Posterior vena cava (tissue), 2 donors: ENCODE results near the gene LRCH4. TPM values are rescaled to one million over a fixed set of nuclear protein-coding genes. Genes with fewer than 3 reads are reported as not detected.
"Not testable (repeated sequence)": the region's sequence is repeated elsewhere in the genome, so short reads cannot be mapped to it uniquely, and the experiment has no call there.

Experiments used
- DNase-seq: peaks from one replicate; pipeline ENCODE4 v3.0.0-alpha.2; 2020; ENCODE audit warnings: low spot score
- intact Hi-C, 2 donors: fragments of 100-400 bp; cut with DNase I; formaldehyde crosslinking; loops; one replicate each; pipeline versions ENCODE4 v1.14.1 to v1.14.2; 2022 to 2023
- total RNA-seq, 2 donors: library from RNA; stranded (reverse); fragmentation: NEBNext Ultra II Directional; extraction: Animal tissue kit (Norgen Biotek cat#: 25700); gene quantifications; one replicate each; pipeline ENCODE4 v1.2.1, GENCODE V29; 2021
- donor health status: DM: yes; HTN: yes; CAD: no.
- donor health status: DM: yes; HTN: yes; CAD: no.

Gene LRCH4
- total RNA-seq, 2 donors from 2014 or later = 28.5 to 30.7 TPM

DNA sequence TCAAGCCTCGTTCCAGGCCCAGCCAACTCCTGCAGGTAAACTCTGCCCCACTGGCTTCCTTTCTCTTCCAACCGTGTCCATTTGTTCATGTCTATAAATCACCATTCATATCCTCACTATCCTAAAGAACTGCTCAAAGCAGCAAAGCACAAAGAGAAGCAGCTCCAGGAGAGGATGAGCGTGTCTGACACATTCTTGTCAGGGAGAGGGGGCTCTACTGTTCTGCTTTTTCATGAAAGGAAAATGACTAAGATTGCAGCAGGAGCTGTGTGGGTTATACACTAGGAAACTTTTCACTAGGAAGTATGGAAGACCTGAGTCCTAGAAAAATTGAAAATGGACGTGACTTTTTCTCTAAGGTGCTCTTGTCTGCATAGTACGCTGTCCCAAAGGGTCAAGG is 30.2 kb downstream of the LRCH4 start:
- intact Hi-C loops = loop anchor here (5.0 kb wide), 2 partner anchors 73 to 93 kb away; partner anchors contain the start of genes NYAP1 (in 1 of the 2) and SPACDR (in 1 of the 2)
- DNase-seq = no peak

DNA sequence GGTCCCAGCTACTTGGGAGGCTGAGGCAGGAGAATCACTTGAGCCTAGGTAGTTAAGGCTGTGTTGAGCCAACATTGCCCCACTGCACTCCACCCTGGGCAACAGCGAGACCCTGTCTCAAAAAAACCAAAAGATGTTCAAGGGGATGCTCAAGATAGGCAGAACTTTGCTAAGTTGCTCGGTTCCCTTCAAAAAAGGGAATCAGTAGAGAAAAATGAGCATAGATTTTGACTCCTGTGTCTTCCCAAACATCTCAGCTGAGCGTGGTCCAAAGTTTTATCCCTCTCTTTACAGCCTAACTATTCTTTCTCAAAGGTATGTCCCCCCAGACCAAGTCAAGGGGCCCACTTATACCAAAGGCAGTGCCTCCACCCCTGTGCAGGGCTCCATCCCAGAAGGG is 32.9 kb downstream of the LRCH4 start:
- intact Hi-C loops = no loop called here
- no peak for DNase-seq

DNA sequence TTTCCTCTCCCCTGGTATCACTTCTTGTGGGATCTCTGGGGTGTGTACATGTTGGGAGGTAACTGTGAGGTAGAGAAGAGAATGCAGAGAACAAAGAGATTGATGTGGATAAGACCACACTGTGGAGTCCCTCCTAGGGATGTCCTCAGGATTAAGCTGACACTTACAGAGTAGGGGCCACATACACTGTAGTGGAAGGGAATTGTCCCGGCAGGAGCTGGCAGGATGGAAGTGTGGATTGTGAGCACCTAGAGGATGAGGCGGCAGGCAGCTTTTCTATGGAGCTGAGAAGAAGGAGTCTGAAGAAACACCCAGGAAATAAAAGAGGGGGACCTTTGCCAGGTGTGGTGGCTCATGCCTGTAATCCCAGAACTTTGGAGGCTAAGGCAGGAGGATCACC is 33.4 kb downstream of the LRCH4 start:
- intact Hi-C loops = no loop called here
- no peak for DNase-seq

DNA sequence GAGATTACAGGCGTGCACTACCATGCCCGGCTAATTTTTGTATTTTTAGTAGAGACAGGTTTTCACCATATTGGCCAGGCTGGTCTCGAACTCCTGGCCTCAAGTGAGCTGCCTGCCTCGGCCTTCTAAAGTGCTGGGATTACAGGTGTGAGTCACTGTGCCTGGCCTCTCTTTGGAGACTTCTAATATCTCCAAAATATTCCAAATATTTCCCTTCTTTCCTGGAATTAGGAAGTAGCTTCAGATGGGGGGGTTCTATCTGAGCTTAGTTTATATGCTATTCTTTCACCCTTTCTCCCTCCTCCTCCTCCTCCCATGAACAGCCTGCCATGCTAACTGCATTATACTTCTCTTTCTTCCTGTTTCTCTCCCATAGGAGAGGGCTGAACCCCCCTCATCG is 37.5 kb downstream of the LRCH4 start:
- DNase-seq, intact Hi-C loops: not testable (repeated sequence)

DNA sequence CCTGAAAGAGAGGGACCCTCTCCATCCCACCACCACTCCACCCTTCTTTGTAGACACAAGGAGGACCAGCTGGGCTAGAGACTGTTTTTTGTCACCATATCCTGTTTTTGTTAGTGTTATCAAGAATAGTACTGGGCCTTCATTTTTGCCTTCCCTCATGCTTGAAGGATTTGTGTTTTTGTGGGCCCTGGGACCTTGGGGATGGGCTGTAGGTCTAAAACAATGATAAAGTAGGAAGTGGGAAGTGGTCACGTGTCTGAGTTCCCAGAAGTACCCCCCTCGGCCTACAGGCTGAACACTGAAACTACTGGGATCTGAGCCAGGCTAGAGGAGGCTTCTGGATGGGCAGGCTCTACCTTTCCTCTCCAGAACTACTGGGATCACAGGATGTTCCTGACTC is 38.1 kb downstream of the LRCH4 start:
- DNase-seq = no peak
- intact Hi-C loops = no loop called here

DNA sequence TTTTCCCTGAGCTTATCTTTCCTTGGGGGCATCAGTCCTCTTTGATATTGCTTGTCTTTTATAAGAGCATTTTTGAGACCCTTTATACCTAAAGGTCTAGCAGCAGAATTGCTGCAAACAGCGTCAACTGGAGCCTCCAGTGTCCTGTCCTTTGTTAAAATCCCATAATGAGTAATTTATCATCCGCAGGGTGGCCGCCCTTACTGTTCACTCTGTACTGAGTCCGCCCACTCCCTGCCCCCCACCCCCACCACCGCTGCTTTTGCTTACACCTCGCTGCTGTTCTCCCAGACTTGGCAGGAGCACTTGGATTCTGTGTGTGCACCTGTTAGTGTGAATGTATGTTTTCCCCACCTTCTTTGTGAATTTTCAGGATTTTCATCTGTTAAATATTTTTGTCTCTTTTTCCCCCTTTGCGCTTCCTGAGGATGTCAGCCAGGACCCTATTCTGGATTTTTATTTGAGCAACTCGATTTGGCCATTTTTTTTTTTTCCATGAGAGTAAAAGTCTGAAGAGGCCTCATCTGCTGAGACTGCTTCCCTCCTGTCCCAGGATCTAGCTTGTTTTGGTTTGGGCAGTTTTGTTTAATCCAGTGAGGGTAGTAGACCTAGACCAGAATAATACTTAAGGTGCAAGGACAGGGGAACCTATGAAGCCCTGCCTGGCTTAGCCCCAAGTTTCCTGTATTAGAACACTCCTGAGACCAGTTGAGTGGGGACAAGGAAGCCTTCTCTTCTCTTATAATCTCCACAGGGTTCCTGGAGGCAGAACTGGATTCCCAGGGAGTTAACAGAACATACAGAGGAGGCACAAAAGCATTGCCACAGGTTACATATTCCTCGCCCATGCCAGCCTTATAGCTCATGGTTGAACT is 38.8 kb downstream of the LRCH4 start:
- no peak for DNase-seq
- intact Hi-C loops = no loop called here

DNA sequence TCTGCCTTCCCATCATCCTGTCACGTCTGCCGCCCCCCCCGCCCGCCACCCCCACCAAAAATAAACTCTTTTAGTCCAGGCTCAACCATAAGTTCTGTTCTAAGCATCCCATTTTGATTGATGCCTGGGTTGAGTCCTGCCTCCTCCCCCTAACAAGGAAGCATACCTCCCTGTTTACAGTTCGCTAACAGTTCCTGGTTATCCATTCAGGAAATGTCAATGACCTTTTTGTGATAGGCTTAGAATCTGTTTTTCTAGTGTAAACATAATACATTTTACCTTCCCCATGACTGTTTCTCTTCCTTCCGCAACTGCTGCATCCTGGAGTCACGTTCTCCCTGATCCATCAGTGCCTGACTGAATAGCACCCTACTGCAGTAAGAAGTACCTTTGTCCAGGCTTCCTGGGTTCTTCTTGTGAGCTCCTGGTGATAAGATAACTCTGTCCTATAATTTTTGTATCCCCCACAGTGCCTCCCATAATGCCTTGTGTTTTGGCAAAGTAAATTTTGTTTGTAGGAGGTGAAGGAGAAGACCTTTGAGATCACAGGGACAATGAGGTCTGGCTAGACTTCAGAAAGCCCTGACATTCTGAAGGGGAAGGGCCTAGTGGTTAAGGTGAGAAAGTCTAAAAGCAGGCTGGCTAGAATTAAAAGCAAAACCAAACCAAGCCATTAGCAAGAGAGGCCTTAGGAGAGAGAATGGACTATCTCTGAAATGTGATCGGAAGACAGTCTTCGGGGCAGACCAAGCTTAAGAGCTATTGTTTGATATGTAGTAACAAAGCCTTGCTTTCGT is 39.6 kb downstream of the LRCH4 start:
- intact Hi-C loops = no loop called here
- DNase-seq = no peak

DNA sequence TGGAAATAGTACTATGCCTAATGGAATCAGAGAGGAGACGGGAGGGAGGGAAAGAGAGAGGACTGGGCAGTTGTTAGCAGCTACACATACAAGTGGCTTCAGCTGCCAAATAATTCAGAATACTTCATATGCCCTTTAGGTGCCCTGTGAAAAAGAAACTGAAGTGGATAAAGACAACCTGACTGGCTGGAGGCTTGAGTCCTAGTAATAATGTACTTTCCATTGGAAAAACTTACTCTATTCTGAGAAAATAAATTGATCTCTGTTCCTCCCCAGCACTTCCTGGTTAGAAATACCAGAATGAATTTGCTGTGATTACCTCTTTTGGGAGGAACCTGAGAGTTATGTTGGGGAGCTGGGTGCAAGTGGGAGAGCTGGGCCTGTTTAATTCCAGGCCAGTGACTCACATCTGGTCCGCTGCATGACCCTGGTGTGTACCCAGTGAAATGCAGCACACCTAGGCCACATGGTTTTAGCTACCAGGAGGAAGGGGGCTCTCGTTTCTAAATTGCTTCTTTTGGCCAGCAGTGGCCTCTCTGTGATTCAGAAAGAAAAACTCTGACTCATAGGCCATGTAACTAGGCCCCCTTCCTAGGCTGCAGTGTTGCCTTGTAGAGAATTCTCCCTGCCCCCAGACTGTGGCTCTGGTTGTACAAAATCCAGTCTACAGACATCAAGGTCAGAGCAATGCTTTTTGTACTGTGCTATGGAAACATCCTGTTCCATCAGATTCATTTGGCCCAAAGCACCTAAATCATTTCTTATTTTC is 40.4 kb downstream of the LRCH4 start:
- no peak for DNase-seq
- intact Hi-C loops = no loop called here

DNA sequence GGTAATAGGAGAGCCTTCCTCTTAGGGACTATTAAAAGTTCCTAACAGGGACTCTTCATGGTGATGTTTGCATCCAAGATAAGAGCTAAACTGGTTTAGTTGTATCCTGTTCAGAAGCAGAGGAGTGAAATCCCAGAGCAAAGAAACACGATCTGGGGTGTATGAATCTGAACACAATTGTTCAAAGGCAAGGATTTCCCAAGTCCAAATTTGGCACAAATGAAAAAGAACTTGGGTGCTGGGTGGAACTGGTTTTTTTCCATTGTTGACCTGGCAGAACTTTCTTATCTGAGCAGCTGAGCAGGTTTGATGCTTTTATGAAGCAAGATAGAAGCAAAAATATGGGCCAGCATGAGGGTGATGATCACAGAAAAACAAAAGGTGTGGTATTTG is 41.0 kb downstream of the LRCH4 start:
- intact Hi-C loops = no loop called here
- DNase-seq = no peak

DNA sequence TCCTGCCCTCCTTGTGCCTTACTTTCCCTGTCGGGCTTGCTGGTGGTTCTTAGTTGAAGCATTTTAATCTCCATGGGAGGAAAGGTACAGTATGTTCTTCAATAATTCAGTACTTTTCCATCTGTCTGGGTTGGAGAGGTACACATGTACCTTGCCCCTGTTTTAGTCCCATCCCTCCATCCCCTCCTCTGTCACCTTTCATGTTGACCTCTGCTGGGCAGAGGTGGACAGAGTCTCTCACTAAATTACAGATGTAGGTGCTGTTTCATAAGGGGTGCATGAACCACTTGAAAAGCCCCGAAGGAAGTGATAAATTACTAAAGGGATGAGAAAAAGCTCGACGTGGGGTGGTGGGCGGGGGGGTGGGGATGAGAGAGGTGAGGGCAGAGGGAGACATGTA is 41.5 kb downstream of the LRCH4 start:
- intact Hi-C loops = no loop called here
- no peak for DNase-seq

DNA sequence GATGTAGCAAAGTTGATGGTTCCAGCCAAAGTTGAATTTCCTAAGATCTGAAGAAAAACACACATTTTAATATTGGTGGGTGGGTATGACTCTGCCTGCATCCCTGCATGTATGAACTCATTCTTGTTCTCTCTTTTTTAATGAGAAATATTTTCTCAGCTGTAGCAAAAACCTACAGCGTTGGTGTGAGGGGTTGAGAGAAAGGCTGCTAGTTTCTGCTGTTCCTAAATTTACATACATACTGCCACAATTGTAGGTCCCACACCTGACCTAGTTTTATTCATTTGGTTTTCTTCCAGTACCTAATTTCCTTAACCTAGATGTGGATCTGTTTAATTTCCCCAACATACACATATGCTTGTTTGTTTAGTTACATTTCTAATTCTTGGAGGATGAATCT is 42.3 kb downstream of the LRCH4 start:
- DNase-seq = no peak
- intact Hi-C loops = no loop called here

DNA sequence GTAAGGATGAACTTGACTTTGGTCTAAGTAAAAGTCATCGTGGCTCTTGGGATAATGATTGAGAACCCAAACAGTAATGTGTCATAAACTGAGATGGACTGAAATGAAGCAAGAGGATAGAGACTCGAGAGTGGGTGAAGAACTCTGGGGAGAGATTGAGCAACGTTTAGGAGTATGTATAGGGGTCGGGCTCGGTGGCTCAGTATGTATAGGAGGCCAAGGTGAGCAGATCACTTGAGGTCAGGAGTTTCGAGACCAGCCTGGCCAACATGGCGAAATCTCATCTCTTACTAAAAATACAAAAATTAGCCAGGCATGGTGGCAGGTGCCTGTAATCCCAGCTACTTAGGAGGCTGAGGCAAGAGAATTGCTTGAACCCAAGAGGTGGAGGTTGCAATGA is 44.6 kb downstream of the LRCH4 start:
- intact Hi-C loops, DNase-seq: not testable (repeated sequence)

DNA sequence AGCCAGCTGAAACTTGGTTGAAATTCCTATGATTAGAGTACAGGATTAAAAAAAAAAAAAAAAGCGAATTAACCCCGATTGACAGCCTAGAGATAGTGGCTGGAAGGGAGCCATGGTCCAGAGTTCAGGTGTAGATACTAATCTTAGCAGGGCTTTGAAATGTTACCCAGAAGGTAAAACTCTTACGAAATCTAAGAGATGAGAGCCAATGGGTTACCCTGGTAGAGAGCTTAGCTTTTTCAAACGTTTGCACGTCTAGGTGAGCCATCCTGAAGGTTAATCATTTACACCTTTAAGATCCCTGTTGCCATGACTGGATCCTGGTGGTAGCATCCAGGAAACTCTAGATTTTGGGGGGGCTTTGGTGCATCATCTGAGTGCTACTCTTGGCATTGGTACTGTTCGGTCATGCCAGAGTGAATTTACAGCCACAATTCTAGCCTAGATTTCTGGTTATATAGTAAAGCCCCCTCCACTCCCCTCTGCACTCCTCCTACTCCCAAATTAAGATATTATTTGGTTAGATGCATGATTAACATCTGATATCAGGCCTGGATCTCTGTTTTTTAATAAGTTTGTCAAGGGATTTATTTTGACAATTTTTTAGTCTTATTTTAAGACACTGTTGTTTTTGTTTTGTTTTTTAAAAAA is 45.7 kb downstream of the LRCH4 start:
- no peak for DNase-seq
- intact Hi-C loops = no loop called here

DNA sequence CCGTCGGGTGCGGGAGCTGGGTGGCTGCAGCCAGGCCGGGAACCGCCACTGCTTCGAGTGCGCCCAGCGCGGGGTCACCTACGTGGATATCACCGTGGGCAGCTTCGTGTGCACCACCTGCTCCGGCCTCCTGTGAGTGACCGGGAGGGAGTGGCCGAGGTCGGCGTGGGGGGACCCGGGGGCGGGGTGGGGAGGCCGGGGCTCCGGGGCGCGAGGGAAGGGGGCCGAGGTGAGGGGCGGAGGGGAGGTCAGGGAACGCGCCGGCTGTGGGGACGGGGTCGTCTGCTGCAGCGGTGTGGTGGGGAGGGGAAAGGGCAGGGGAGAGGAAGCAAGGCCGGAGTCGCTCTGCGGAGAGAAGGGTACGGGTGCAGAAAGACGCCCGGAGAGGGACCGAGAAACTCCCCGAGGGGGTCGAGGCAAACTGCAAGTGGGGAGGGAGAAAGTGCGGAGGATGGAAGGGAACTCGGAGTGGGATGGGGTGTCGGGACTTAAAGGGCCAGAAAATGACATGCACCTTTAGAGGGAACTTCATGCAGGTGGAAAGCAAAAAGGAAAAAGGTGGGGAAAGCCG is 46.4 kb downstream of the LRCH4 start:
- DNase-seq = peak; percentile 84
- intact Hi-C loops = loop anchor here in 1 of 2 donors (5.0 kb wide), 1 partner anchor 1793 kb away; no protein-coding TSS in a partner anchor

DNA sequence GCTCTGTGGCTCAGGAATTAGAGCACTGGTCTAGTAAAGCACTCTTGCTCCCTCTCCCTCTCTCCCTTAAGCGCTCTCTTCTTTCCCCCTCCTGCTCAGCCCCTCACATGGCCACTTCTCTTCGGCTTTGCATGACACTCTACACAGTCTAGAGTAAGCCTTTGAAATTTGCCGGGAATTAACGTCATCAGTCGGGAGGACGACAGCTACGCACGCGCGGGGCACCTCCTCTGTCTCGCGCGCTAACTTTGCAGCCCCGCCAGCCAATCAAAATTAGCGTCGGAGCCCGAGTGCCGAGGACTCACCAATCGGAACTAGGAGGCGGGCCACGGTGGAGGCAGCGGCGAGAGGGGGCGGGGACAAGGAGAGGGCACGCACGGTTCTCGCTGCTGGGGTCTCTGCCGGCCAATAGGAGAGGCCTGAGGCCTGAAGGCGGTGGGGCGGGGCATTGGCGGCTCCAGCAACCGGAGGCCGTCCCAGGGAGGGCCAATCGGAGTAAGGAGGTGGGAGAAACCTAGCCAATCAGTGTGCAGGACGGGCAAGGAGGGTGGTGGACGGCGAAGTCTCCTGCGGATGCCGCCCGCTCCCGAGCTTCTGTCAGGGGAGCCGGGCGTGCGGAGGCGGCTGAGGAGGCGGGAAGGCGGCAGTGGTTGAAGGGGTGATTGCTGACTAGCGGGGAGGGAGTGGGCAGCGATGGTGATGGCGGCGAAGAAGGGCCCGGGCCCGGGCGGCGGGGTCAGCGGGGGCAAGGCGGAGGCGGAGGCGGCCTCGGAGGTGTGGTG is 47.1 kb downstream of the LRCH4 start, which contains the start of gene AGFG2:
AGFG2 (plus strand) TSS at position 550 of the 782 bp plus-strand sequence; CDS start at position 694, 144 bp downstream.
- intact Hi-C loops = loop anchor here in 1 of 2 donors (5.0 kb wide), 1 partner anchor 1793 kb away; no protein-coding TSS in a partner anchor
- peak; percentile 100 for DNase-seq

DNA sequence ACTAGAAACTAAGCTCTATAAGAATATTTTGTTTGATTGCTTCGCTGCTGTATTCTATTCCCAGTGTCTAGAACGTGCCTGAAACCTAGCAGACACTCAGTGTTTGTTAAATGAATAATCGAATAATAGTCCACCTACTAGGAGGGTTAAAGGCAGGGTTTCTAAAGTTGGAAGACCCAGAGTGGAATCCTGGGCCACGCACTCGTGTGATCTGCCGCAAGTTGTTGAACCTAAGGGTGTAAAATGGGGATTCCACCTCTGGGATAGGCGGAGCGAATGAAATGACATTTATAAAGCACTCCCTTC is 47.6 kb downstream of the LRCH4 start:
- intact Hi-C loops = loop anchor here in 1 of 2 donors (5.0 kb wide), 1 partner anchor 1794 kb away; no protein-coding TSS in a partner anchor
- no peak for DNase-seq

DNA sequence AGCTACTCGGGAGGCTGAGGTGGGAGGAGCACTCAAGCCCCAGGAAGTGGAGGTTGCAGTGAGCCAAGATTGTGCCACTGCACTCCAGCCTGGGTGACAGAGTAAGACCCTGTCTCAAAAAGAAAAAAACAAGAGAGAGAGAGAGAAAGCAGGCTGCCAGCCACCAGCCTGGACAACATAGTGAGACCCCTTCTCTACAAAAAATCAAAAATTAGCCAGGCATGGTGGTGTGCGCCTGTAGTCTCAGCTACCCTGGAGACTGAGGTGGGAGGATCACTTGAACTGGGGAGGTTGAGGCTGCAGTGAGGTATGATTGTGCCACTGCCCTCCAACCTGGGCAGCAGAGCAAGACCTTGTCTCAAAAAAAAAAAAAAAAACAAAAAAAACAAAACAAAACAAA is 49.2 kb downstream of the LRCH4 start:
- not testable (repeated sequence) for DNase-seq
- intact Hi-C loops = loop anchor here in 1 of 2 donors (5.0 kb wide), 1 partner anchor 1796 kb away; no protein-coding TSS in a partner anchor

DNA sequence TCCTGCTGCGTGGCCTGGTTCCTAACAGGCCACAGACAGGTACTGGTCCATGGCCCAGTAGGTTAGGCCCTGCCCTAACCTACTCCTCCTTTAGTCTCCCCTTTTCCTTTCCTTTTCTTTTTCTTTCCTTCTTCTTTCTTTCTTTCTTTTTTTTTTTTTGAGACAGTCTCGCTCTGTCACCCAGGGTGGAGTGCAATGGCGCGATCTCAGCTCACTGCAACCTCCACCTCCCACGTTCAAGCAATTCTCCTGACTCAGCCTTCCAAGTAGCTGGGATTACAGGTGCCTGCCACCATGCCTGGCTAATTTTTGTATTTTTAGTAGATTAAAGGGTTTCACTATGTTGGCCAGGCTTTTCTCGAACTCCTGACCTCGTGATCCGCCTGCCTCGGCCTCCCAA is 49.9 kb downstream of the LRCH4 start:
- intact Hi-C loops = loop anchor here in 1 of 2 donors (5.0 kb wide), 1 partner anchor 1796 kb away; no protein-coding TSS in a partner anchor
- DNase-seq = not testable (repeated sequence)
